Stimulated activated memory B cell treated with anti-CD40 and anti-IgM and Interleukin-4, amounts not matched to agents 10 μg/mL and 1 μg/mL and 100 μg/mL, for 72 hours (primary cell): ENCODE results near the gene PPP2R2B.

ENCODE experiments used
- ATAC-seq: fragments of 150-1000 bp; cut with Tn5 transposase; 2 replicates; pipeline ENCODE4 v1.10.0; 2021
- H3K27ac Mint-ChIP-seq: one replicate; pipeline ENCODE4 v1.8.0; 2022; ENCODE audit warnings: mild to moderate bottlenecking, mixed read lengths
- H3K27me3 Mint-ChIP-seq: one replicate; pipeline ENCODE4 v1.8.0; 2022; ENCODE audit warnings: mixed read lengths
- H3K36me3 Mint-ChIP-seq: one replicate; pipeline ENCODE4 v1.8.0; 2022; ENCODE audit warnings: mixed read lengths
- H3K4me1 Mint-ChIP-seq: one replicate; pipeline ENCODE4 v1.8.0; 2022; ENCODE audit warnings: mixed read lengths
- H3K4me3 Mint-ChIP-seq: one replicate; pipeline ENCODE4 v1.8.0; 2022; ENCODE audit warnings: mild to moderate bottlenecking, moderate library complexity, mixed read lengths
- H3K9me3 Mint-ChIP-seq: one replicate; pipeline ENCODE4 v1.8.0; 2022; ENCODE audit warnings: mixed read lengths

Gene PPP2R2B

DNA sequence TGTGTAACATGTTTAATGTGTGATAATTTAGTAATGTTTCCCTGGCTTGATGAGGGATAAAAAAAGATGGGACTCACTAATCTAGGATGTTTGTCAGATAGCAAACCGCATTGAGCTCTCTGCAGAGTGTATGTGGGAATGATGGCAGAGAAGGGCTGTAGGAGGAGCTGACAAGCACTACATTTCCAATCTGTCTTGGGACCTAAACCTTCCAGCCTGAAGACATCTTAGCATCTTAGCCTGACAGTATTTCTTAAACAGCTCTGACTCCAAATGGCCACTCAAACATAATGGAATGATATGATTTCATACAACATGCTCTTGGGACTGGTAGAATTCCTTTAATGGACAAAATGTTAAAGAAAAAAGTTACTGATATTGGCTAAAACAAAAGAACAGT, 116.7 kb downstream of the PPP2R2B start:
- H3K27ac Mint-ChIP-seq: no peak overlapping the region
- no peak for ATAC-seq
- H3K4me1 Mint-ChIP-seq: no peaks in the 10 kb centered on the region
- H3K27me3 Mint-ChIP-seq: peaks cover 5% of the 10 kb centered on the region
- no peak overlapping the region for H3K4me3 Mint-ChIP-seq
- no peaks in the 10 kb centered on the region for H3K36me3 Mint-ChIP-seq
- H3K9me3 Mint-ChIP-seq: peaks cover 4% of the 10 kb centered on the region

DNA sequence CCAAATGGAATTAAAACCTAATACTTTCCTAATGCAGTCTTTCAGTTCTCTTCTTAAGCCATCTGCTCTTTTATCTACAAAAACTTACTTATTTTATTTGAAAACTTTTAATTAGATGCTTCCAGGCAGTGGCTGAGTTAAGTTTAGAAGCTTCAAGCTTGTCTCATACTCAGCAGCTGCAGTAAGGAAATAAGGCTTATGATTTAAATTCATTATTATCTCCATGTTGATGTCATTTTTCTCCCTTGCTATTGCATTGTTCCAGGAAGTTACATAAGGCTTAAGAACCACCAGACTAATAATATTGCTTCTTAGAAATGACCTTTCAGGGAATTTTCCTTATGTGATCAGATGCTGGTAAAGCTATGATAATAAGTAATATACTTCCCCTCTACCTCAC, 119.6 kb downstream of the PPP2R2B start:
- H3K9me3 Mint-ChIP-seq: peaks cover 4% of the 10 kb centered on the region
- peaks cover 9% of the 10 kb centered on the region for H3K27me3 Mint-ChIP-seq
- H3K4me3 Mint-ChIP-seq: no peak overlapping the region
- H3K36me3 Mint-ChIP-seq: no peaks in the 10 kb centered on the region
- ATAC-seq: no peak
- H3K27ac Mint-ChIP-seq: no peak overlapping the region
- H3K4me1 Mint-ChIP-seq: no peaks in the 10 kb centered on the region

DNA sequence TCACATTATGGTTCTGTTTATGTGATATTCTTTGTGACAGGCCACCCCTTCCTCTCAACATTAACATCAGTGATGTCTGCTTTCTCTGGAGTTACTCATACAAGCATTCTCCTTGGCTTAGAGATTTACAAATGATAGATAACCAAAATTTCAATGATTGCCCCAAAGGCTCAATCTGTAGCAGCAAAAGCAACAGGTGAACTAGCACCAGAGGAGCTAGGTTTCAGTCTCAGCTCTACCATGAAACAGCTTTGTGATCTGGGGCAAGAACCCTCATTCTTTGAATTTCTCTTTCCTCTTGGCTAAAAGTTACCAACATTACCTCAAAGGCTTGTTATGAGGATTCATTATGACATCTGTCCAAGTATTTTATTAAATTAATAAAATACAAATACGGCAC, 120.5 kb downstream of the PPP2R2B start:
- no peaks in the 10 kb centered on the region for H3K36me3 Mint-ChIP-seq
- ATAC-seq: no peak
- no peak overlapping the region for H3K27ac Mint-ChIP-seq
- no peaks in the 10 kb centered on the region for H3K4me1 Mint-ChIP-seq
- no peak overlapping the region for H3K4me3 Mint-ChIP-seq
- H3K9me3 Mint-ChIP-seq: peaks cover 4% of the 10 kb centered on the region
- peaks cover 9% of the 10 kb centered on the region for H3K27me3 Mint-ChIP-seq

DNA sequence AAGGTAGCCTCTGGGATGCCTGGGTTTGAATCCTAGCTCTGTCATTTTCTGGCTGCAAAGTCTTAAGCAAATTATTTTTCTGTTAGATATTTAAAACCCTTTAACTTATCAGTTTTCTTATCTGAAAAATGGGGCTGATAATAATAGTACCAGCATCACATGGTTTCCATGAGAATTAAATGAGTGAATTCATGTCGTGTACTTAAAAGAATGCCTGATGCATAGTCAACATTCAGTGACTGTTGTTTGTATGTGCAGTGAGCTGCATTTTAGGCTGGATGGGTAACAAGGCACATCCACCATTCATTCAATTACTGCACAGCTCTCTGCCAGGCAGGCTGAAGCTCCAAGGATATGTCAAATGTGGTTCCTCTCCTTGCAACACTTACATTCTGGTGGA, 122.0 kb downstream of the PPP2R2B start:
- ATAC-seq: no peak
- no peak overlapping the region for H3K4me3 Mint-ChIP-seq
- peaks cover 4% of the 10 kb centered on the region for H3K9me3 Mint-ChIP-seq
- H3K4me1 Mint-ChIP-seq: no peaks in the 10 kb centered on the region
- H3K27me3 Mint-ChIP-seq: peaks cover 9% of the 10 kb centered on the region
- H3K36me3 Mint-ChIP-seq: no peaks in the 10 kb centered on the region
- H3K27ac Mint-ChIP-seq: no peak overlapping the region

DNA sequence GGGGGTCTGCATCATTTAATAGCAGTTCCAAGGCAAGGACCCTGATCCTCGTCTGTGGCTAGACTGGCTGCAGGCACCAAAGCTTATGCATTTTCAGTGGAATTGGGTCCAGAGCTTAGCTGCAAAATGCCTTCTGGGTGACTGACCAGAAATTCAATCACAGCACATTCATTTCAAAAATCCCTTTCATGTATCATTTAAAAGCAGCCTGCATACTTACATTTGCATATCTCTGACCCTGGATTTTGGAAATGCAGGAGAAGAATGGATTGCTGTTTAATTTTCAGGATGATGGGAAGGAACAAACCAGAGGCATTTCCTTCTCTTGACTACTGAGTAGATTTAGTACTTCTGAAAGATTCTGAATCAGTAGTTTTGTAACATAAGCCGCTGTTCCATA, 122.8 kb downstream of the PPP2R2B start:
- Mint-ChIP-seq H3K9me3 (peaks cover 4% of the 10 kb centered on the region), H3K4me1 (no peaks in the 10 kb centered on the region), H3K27ac (no peak overlapping the region), H3K36me3 (no peaks in the 10 kb centered on the region), H3K27me3 (peaks cover 9% of the 10 kb centered on the region), H3K4me3 (no peak overlapping the region)
- ATAC-seq: no peak

DNA sequence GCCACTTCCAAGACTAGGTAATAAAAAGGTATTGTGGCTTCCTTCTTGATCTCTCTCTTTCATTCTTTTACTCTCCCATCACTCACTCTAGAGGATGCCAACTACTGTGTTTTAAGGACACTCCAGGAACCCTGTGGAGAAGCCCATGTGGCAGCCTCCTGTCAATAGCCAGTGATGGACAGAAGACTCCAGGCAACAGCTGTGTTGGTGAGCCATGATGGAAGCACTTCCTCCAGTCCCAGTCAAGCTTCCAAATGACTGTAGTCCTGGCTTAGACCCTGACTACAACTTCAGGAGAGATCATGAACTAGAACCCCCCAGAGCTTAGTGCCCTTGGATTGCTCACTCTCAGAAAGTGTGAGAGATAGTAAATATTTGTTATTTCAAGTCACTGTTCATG, 123.9 kb downstream of the PPP2R2B start:
- Mint-ChIP-seq H3K27me3 (peaks cover 9% of the 10 kb centered on the region), H3K4me1 (no peaks in the 10 kb centered on the region), H3K27ac (no peak overlapping the region), H3K4me3 (no peak overlapping the region), H3K9me3 (no peaks in the 10 kb centered on the region), H3K36me3 (no peaks in the 10 kb centered on the region)
- ATAC-seq: no peak

DNA sequence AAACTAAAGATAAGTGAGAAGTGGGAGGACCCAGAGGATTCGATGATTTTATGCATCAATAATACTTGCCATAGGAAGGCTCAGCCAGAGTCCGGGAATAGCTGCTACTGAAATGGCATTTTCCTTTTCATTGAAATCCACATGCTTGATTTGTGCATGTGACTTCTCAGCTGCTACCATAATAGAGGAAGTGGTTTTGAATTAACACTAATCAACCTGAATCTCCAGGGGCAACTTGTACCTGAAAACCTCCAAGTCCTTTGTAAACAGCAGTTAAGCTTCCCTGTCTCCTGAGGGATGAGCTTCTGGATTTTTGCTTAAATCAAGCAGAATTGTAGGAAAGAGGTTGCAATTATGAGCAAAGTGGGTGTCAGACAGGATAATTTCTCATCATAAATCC, 124.9 kb downstream of the PPP2R2B start:
- Mint-ChIP-seq H3K4me1 (no peaks in the 10 kb centered on the region), H3K27me3 (peaks cover 9% of the 10 kb centered on the region), H3K36me3 (no peaks in the 10 kb centered on the region), H3K4me3 (no peak overlapping the region), H3K27ac (no peak overlapping the region), H3K9me3 (no peaks in the 10 kb centered on the region)
- no peak for ATAC-seq

DNA sequence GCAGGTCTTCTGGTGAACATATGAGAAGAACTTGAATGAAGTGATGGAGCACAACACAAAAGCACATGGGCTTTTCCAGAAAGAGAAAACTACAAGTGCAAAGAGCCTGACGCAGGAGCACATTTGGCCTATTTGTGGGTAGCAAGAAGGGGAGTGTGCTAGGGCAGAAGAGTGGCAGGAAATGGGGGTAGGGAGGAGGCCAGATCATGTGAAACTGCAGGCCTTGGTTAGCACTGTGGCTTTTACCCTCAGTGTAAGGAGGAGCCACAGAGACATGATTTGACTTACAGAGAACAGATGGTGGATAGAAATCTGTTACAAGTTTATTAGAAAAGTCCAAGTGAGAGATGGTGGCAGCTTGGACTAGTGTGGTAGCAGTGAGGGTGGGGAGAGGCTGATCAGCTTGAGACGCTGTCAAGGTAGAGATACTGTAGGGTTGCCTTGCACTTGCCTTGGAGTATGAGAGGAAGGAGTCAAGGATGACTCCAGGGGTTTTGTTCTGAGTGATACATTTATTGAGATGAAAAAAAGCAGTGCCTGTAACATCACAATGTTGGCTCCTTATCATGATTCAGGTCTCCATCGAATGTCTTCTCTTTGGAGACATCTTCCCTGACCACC, 126.7 kb downstream of the PPP2R2B start:
- Mint-ChIP-seq H3K9me3 (no peaks in the 10 kb centered on the region), H3K27me3 (peaks cover 5% of the 10 kb centered on the region), H3K4me3 (no peak overlapping the region), H3K4me1 (no peaks in the 10 kb centered on the region), H3K27ac (no peak overlapping the region), H3K36me3 (no peaks in the 10 kb centered on the region)
- no peak for ATAC-seq

DNA sequence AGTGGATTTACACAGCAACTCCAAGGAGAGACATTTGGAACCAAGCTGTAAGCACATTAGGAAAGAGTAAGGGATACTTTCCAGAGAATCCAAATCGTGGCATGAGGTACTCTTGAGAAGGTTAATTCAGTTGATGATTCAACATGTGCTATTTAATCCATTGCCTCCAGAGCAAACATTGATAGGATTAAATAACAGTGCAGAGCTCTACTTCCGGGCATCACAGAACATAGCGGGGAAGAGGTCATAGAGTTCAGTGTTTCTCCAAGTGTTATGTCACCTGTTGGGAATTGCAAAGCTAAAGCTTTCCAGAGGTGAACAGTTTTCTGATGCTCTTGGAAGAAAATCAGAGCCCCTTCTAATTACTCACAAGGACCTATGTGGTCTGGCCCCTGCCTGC, 127.5 kb downstream of the PPP2R2B start:
- Mint-ChIP-seq H3K9me3 (no peaks in the 10 kb centered on the region), H3K36me3 (no peaks in the 10 kb centered on the region), H3K27ac (no peak overlapping the region), H3K27me3 (no peaks in the 10 kb centered on the region), H3K4me1 (no peaks in the 10 kb centered on the region), H3K4me3 (no peak overlapping the region)
- ATAC-seq: no peak

DNA sequence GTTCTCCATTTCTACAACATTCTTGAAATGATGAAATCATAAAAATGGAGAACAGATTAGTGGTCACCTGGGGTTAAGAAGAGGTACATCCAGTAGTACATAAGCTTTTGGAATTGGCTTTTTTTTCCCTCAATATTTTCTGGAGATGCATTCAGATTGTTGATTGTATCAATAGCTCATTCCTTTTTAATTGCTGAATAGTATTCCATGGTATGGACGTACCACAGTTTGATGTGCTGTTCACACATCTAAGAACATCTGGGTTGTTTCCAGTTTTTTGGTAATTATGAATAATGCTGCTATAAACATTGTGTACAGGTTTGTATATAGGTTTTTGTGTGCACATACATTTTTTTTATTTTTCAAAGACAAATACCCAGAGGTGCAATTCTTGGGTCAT, 130.0 kb downstream of the PPP2R2B start:
- no peak for ATAC-seq
- H3K4me3 Mint-ChIP-seq: no peak overlapping the region
- no peaks in the 10 kb centered on the region for H3K27me3 Mint-ChIP-seq
- no peaks in the 10 kb centered on the region for H3K9me3 Mint-ChIP-seq
- no peaks in the 10 kb centered on the region for H3K36me3 Mint-ChIP-seq
- no peak overlapping the region for H3K27ac Mint-ChIP-seq
- no peaks in the 10 kb centered on the region for H3K4me1 Mint-ChIP-seq

DNA sequence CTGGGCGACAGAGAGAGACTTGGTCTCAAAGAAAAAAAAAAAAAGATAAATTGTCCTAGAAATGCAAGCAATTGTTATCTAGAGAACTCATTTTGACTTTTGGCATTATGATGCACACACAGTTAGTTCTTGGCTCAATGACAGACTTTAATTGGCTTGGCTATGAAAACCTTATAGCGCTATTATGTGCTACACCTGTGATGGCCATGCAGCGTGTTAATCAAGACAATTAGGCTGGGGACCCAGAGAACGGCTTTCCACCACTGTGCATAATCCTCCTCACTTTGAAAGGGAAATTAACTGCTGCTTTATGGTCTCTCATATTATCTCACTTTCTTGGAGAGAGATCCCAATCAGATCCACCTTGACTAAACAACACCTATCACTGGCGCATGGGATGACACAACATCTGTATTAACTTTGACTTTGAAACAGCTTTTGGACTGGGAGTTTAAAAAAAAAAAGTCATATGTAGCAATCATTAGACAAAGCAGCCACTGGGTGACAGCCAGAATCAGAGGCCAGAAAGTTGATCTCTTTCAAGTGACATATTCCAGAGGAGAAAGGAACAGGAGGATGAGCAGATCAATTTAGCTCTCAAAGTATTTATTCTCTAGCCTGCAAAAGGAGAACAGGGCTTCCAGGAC, 132.5 kb downstream of the PPP2R2B start:
- Mint-ChIP-seq H3K4me1 (no peaks in the 10 kb centered on the region), H3K27me3 (no peaks in the 10 kb centered on the region), H3K27ac (no peak overlapping the region), H3K9me3 (no peaks in the 10 kb centered on the region), H3K4me3 (no peak overlapping the region), H3K36me3 (no peaks in the 10 kb centered on the region)
- ATAC-seq: no peak

DNA sequence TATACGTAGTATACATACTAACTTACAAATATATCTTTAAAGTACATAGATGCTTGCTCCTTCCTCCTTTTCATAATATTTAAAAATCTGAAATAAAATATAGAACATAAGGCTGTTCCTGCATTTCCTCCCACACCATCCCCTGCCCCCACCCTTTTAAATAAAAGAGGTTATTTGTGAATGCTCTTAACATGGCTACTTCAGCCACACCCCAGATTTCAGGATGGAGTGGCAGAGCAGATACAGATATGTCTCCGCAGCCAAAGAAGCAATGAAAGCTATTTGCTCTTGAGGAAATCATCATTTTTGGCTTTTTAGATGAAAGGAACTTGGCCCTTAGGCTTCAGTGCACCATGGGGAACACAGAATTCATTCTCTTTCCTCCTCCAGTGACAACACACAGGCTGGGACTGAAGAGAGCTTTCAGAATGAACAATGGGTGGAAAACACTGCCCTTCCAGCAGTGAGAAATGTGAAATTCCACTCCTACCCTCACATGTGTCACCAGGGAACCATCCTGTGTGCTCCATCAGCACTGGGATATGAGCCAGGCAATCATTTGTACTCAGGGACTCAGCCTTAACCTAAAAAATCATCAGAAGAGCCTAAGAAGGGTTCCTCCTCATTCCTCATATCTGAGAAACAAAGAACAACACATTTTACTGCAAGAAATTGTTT, 134.3 kb downstream of the PPP2R2B start:
- no peak for ATAC-seq
- H3K4me1 Mint-ChIP-seq: no peaks in the 10 kb centered on the region
- H3K27ac Mint-ChIP-seq: no peak overlapping the region
- H3K36me3 Mint-ChIP-seq: no peaks in the 10 kb centered on the region
- H3K9me3 Mint-ChIP-seq: no peaks in the 10 kb centered on the region
- no peak overlapping the region for H3K4me3 Mint-ChIP-seq
- no peaks in the 10 kb centered on the region for H3K27me3 Mint-ChIP-seq

DNA sequence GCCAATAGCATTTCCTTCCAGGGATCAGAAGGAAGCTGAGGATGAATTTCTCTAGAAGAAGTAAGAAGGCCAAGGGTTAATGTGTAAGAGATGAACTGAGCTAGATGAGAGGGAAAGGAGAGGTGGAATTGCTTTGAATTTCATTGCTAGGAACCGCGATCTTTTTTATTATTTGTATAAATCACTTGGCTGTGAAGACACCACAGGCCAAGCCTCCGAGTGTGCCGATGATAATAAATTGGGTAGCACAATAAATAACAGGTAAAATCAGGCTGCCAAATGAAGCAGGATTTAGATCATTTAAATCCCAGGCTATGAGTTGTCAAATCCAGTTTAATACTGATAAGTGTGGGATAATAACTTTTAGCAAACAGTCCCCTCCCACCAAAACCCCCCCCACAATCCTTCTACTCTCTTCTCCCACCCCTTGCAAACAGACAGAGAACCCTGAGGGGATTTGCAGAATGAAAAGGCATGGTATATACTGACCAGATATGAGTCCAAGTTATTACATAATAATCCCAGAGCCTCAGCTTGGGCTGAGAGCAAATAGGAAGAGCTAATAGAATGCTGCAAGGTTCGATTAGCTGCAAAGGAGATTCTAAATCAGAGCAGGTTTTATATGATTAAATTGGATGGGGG, 143.5 kb downstream of the PPP2R2B start:
- no peak for ATAC-seq
- Mint-ChIP-seq H3K36me3 (no peaks in the 10 kb centered on the region), H3K4me1 (no peaks in the 10 kb centered on the region), H3K27me3 (no peaks in the 10 kb centered on the region), H3K27ac (no peak overlapping the region), H3K4me3 (no peak overlapping the region), H3K9me3 (peaks cover 3% of the 10 kb centered on the region)

DNA sequence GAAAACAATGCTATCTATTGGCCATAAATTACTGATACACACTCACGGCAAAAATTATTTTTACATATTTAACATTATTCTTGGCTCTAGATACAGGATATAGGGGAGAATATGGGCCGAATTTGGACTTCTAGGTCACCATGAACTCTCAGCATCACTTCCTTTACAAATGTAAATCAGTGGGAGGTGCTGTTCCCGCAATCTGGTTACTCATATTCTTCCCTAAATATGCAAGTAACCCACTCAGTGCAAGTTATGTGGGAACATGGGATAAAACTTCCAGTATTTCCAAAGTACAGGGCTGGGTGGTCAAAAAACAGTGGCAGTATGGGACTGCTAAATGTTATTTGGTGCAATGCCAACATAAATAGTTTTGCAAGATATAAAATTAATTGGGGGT, 145.6 kb downstream of the PPP2R2B start:
- peaks cover 9% of the 10 kb centered on the region for H3K9me3 Mint-ChIP-seq
- H3K27me3 Mint-ChIP-seq: no peaks in the 10 kb centered on the region
- no peak for ATAC-seq
- H3K27ac Mint-ChIP-seq: no peak overlapping the region
- H3K36me3 Mint-ChIP-seq: no peaks in the 10 kb centered on the region
- H3K4me3 Mint-ChIP-seq: no peak overlapping the region
- H3K4me1 Mint-ChIP-seq: no peaks in the 10 kb centered on the region

DNA sequence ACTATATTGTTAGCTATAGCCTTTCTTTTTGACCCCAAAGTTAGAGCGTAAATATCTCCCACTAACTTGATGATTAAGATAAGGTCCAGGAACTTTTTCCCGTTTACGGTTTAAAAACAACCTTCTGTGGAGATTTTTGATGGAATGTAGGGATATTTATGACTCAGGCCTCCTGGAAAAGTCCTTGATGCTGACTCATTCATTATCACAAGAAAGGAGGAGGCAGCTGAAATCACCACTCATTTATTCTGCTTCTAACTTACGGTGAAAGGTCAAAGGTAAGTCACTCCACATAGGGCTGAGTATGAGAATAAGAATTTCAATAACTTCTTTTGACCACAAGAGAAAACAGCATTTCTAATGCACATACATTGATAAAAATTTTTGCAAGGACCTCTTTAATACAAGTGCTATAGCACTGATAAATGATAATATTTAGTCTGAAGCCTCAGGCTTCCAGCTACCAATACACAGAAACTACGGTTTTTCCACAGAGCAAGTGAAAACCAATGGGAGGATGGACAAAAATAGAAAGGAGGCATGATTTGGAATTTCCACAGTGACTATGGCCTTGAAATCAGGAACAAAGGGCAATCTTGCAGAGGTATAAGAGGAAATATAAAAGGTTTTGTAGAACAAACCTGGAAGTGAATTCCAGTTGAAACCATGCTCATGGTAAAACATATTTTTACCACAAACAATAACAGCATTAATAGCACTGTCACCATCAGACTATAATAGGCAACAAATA, 146.5 kb downstream of the PPP2R2B start:
- Mint-ChIP-seq H3K27me3 (no peaks in the 10 kb centered on the region), H3K4me1 (no peaks in the 10 kb centered on the region), H3K9me3 (peaks cover 9% of the 10 kb centered on the region), H3K27ac (no peak overlapping the region), H3K36me3 (no peaks in the 10 kb centered on the region), H3K4me3 (no peak overlapping the region)
- ATAC-seq: no peak
